ENCODE data around the gene ANP32A. TPM values are rescaled to one million over a fixed set of nuclear protein-coding genes. Genes with fewer than 3 reads are reported as not detected.

The ANP32A gene
- total and polyA plus RNA-seq, 2 experiments from 2014 or later, result 59.4 to 114 TPM

- no peaks in the 10 kb centered on the region for H4K20me1 ChIP-seq (ENCODE audit: insufficient read depth, poor library complexity, severe bottlenecking)
- no peaks in the 10 kb centered on the region for H3K27me3 ChIP-seq
- H3K36me3 ChIP-seq (replicated peaks; ENCODE audit: insufficient read depth, low read depth), result no peaks in the 10 kb centered on the region
- no peak for TF ChIP-seq CTCF (IDR thresholded peaks at IDR 0.05; ENCODE audit: poor library complexity)
- TF ChIP-seq EZH2phosphoT487 (IDR thresholded peaks at IDR 0.05; ENCODE audit: low read depth, severe bottlenecking, unreplicated experiment), result no peak
- no peak for TF ChIP-seq EZH2 (IDR thresholded peaks at IDR 0.05; ENCODE audit: borderline replicate concordance)
- no peaks in the 10 kb centered on the region for H3K79me2 ChIP-seq
- H3K4me1 ChIP-seq (ENCODE audit: insufficient read depth), result no peaks in the 10 kb centered on the region
- H3K4me2 ChIP-seq, result no peak overlapping the region
- H3K27ac ChIP-seq, result no peak overlapping the region
- no peaks in the 10 kb centered on the region for H3K9me2 ChIP-seq (replicated peaks; ENCODE audit: insufficient read depth)
- DNase-seq (ENCODE audit: low spot score), result no peak
- WGBS (ENCODE audit: low lambda C conversion rate, missing lambda C conversion rate), result 78% methylated on average over 7 of the region's 7 CpGs
- no peak overlapping the region for H2AFZ ChIP-seq
- H3K9me3 ChIP-seq (ENCODE audit: low read depth), result no peaks in the 10 kb centered on the region
- no peak overlapping the region for H3K4me3 ChIP-seq
These were observed 31.8 kb upstream of the ANP32A start for GRCh38 chr15:68852461-68852860.

GRCh38 chr15:68851971-68852370, 31.3 kb upstream of the ANP32A start:
- Histone ChIP-seq H3K27me3 (no peaks in the 10 kb centered on the region), H3K9me2 (replicated peaks; ENCODE audit: insufficient read depth) (no peaks in the 10 kb centered on the region), H3K79me2 (no peaks in the 10 kb centered on the region), H3K4me3 (no peak overlapping the region), H3K27ac (no peak overlapping the region), H3K4me2 (no peak overlapping the region), H3K36me3 (replicated peaks; ENCODE audit: insufficient read depth, low read depth) (no peaks in the 10 kb centered on the region), H2AFZ (no peak overlapping the region), H4K20me1 (ENCODE audit: insufficient read depth, poor library complexity, severe bottlenecking) (no peaks in the 10 kb centered on the region), H3K9me3 (ENCODE audit: low read depth) (no peaks in the 10 kb centered on the region), H3K4me1 (ENCODE audit: insufficient read depth) (no peaks in the 10 kb centered on the region)
- WGBS (ENCODE audit: low lambda C conversion rate, missing lambda C conversion rate), result 43% methylated on average over 2 of the region's 2 CpGs
- no peak for DNase-seq (ENCODE audit: low spot score)
- TF ChIP-seq EZH2phosphoT487 (IDR thresholded peaks at IDR 0.05; ENCODE audit: low read depth, severe bottlenecking, unreplicated experiment), result no peak

- H3K9me2 ChIP-seq (replicated peaks; ENCODE audit: insufficient read depth), result no peaks in the 10 kb centered on the region
- H3K4me3 ChIP-seq, result no peak overlapping the region
- no peaks in the 10 kb centered on the region for H3K9me3 ChIP-seq (ENCODE audit: low read depth)
- TF ChIP-seq EZH2phosphoT487 (IDR thresholded peaks at IDR 0.05; ENCODE audit: low read depth, severe bottlenecking, unreplicated experiment), result no peak
- TF ChIP-seq CTCF (IDR thresholded peaks at IDR 0.05; ENCODE audit: poor library complexity), result no peak
- no peak for TF ChIP-seq EZH2 (IDR thresholded peaks at IDR 0.05; ENCODE audit: borderline replicate concordance)
- H3K4me2 ChIP-seq, result no peak overlapping the region
- no peak overlapping the region for H2AFZ ChIP-seq
- no peaks in the 10 kb centered on the region for H4K20me1 ChIP-seq (ENCODE audit: insufficient read depth, poor library complexity, severe bottlenecking)
- peaks cover 6% of the 10 kb centered on the region for H3K27me3 ChIP-seq
- H3K27ac ChIP-seq, result no peak overlapping the region
- 32% methylated on average over 2 of the region's 2 CpGs for WGBS (ENCODE audit: low lambda C conversion rate, missing lambda C conversion rate)
- no peaks in the 10 kb centered on the region for H3K36me3 ChIP-seq (replicated peaks; ENCODE audit: insufficient read depth, low read depth)
- no peak for DNase-seq (ENCODE audit: low spot score)
- no peaks in the 10 kb centered on the region for H3K4me1 ChIP-seq (ENCODE audit: insufficient read depth)
- no peaks in the 10 kb centered on the region for H3K79me2 ChIP-seq
These were observed 28.8 kb upstream of the ANP32A start for GRCh38 chr15:68849497-68849896.

GRCh38 chr15:68846851-68847439, 26.2 kb upstream of the ANP32A start:
- Histone ChIP-seq H2AFZ (no peak overlapping the region), H3K36me3 (replicated peaks; ENCODE audit: insufficient read depth, low read depth) (no peaks in the 10 kb centered on the region), H3K4me1 (ENCODE audit: insufficient read depth) (no peaks in the 10 kb centered on the region), H3K4me2 (no peak overlapping the region), H3K9me2 (replicated peaks; ENCODE audit: insufficient read depth) (no peaks in the 10 kb centered on the region), H4K20me1 (ENCODE audit: insufficient read depth, poor library complexity, severe bottlenecking) (no peaks in the 10 kb centered on the region), H3K4me3 (no peak overlapping the region), H3K27ac (no peak overlapping the region), H3K9me3 (ENCODE audit: low read depth) (no peaks in the 10 kb centered on the region), H3K79me2 (no peaks in the 10 kb centered on the region), H3K27me3 (peaks cover 30% of the 10 kb centered on the region)
- 93% methylated on average over 3 of the region's 3 CpGs for WGBS (ENCODE audit: low lambda C conversion rate, missing lambda C conversion rate)
- no peak for DNase-seq (ENCODE audit: low spot score)
- TF ChIP-seq EZH2 (IDR thresholded peaks at IDR 0.05; ENCODE audit: borderline replicate concordance) (no peak), CTCF (IDR thresholded peaks at IDR 0.05; ENCODE audit: poor library complexity) (no peak), EZH2phosphoT487 (IDR thresholded peaks at IDR 0.05; ENCODE audit: low read depth, severe bottlenecking, unreplicated experiment) (no peak)
